HepG2 (cell line): ENCODE data around the gene GNG7. TPM values are rescaled to one million over a fixed set of nuclear protein-coding genes. Genes with fewer than 3 reads are reported as not detected.

Experiments
- ATAC-seq: fragments of 200-7000 bp; cut with Tn5 transposase; 3 replicates; pipeline ENCODE4 v1.9.1; 2020; ENCODE audit warnings: mild to moderate bottlenecking, moderate library complexity
- BruUV-seq: library from RNA; stranded (reverse); fragments of 400-500 nt; replicated peaks from 2 replicates; lab custom pipeline; 2021; lab: Mats Ljungman, UMichigan
- CTCF ChIA-PET: fragments of 300-600 bp; formaldehyde crosslinking; extraction: SDS; loops from one replicate; lab custom pipeline; 2021; ENCODE audit warnings: low total read pairs, inconsistent platforms, low intra/inter-chr PET ratio; lab: Yijun Ruan, JAX
- POLR2A ChIA-PET: fragments of 350-600 bp; sonication (Branson Sonifier 250); formaldehyde crosslinking; loops from one replicate; lab custom pipeline; 2020; ENCODE audit warnings: antibody characterized with exemption, inconsistent platforms; lab: Yijun Ruan, JAX
- DNase-seq: peaks from one replicate; pipeline ENCODE4 v3.0.0-alpha.2; 2015; ENCODE audit warnings: low spot score
- FAIRE-seq: peaks from 3 replicates; lab custom pipeline; 2011; peaks lifted over from hg19 to GRCh38; lab: Jason Lieb, UNC
- H2AFZ ChIP-seq: one replicate; pipeline ENCODE4 v1.6.1; 2011; ENCODE audit warnings: low read length, inconsistent platforms
- H3K27ac ChIP-seq: fragments of 300-600 bp; 3 replicates; pipeline ENCODE4 v1.8.0; 2011; ENCODE audit warnings: mixed run types, mild to moderate bottlenecking, mixed read lengths, low read length, inconsistent platforms; ENCODE audit not compliant: insufficient read depth; ENCODE audit errors: extremely low read length
- H3K27me3 ChIP-seq, 2 experiments: fragments of 200-600 bp in 1 of 2; 2 replicates in 1 of 2; 3 replicates in 1 of 2; pipeline versions ENCODE4 v1.6.0 to v1.8.0; 2011; ENCODE audit warnings: low read length in 2 of 2, mild to moderate bottlenecking in 2 of 2, moderate library complexity in 2 of 2, inconsistent platforms in 1 of 2; ENCODE audit not compliant: insufficient read depth in 2 of 2, control insufficient read depth in 1 of 2
- H3K36me3 ChIP-seq, 2 experiments: fragments of 200-600 bp in 1 of 2; replicated peaks in 1 of 2; 2 replicates in 1 of 2; 3 replicates in 1 of 2; pipeline versions ENCODE4 v1.5.1 to v1.8.0; 2011; ENCODE audit warnings: low read length in 2 of 2, inconsistent platforms in 1 of 2; ENCODE audit not compliant: insufficient read depth in 2 of 2, control insufficient read depth in 1 of 2
- H3K4me1 ChIP-seq: 2 replicates; pipeline ENCODE4 v1.5.1; 2012; ENCODE audit warnings: low read length, inconsistent platforms; ENCODE audit not compliant: insufficient read depth
- H3K4me2 ChIP-seq: 2 replicates; pipeline ENCODE4 v1.6.0; 2011; ENCODE audit warnings: low read depth, low read length, inconsistent platforms
- H3K4me3 ChIP-seq, 3 experiments: fragments of 200-600 bp in 1 of 3; sonication (generic), shearing (Covaris generic) in 1 of 3; replicated peaks in 1 of 3; 2 replicates each; pipeline ENCODE4 v1.5.1; 2011 to 2016; ENCODE audit warnings: low read length in 3 of 3, inconsistent platforms in 2 of 3, low read depth in 2 of 3, mild to moderate bottlenecking in 2 of 3, control low read depth in 1 of 3, mixed read lengths in 1 of 3; ENCODE audit not compliant: insufficient read depth in 1 of 3
- H3K79me2 ChIP-seq: one replicate; pipeline ENCODE4 v1.6.1; 2011; ENCODE audit warnings: low read length, inconsistent platforms; ENCODE audit not compliant: insufficient read depth
- H3K9ac ChIP-seq: 2 replicates; pipeline ENCODE4 v1.6.0; 2011; ENCODE audit warnings: mild to moderate bottlenecking, low read depth, low read length, inconsistent platforms; ENCODE audit not compliant: insufficient read depth
- H3K9me3 ChIP-seq: 2 replicates; pipeline ENCODE4 v1.5.1; 2012; ENCODE audit warnings: mild to moderate bottlenecking, low read length
- H4K20me1 ChIP-seq: 2 replicates; pipeline ENCODE4 v1.6.0; 2011; ENCODE audit warnings: inconsistent platforms, mild to moderate bottlenecking, low read length, moderate library complexity; ENCODE audit not compliant: insufficient read depth
- KMT2A ChIP-seq: sonication (generic); formaldehyde crosslinking; IDR thresholded peaks from 2 replicates; pipeline ENCODE4 v1.4.0; 2020; ENCODE audit warnings: missing genetic modification reagents
- LCORL ChIP-seq, 2 experiments: fragments of 450-650 bp in 1 of 2; sonication (generic) in 1 of 2; formaldehyde crosslinking in 1 of 2; IDR thresholded peaks; 2 replicates each; pipeline versions ENCODE4 v1.5.0 to v1.6.1; 2017 to 2020; ENCODE audit warnings: antibody characterized with exemption in 1 of 2, missing genetic modification reagents in 1 of 2
- PCBP1 ChIP-seq: fragments of 200-400 bp; formaldehyde crosslinking; IDR thresholded peaks from 2 replicates; pipeline ENCODE4 v1.6.1; 2017; ENCODE audit warnings: mild to moderate bottlenecking, low read depth, low read length, borderline replicate concordance
- RBFOX2 ChIP-seq: fragments of 200-400 bp; formaldehyde crosslinking; IDR thresholded peaks from 2 replicates; pipeline ENCODE4 v1.6.1; 2017; ENCODE audit warnings: low read depth, mild to moderate bottlenecking, low read length
- ZBTB8A ChIP-seq: sonication (generic); formaldehyde crosslinking; IDR thresholded peaks from 2 replicates; pipeline ENCODE4 v1.4.0; 2020; ENCODE audit warnings: mild to moderate bottlenecking, low read depth, missing genetic modification reagents, borderline replicate concordance
- ZNF264 ChIP-seq: sonication (generic); formaldehyde crosslinking; IDR thresholded peaks from 2 replicates; pipeline ENCODE4 v1.4.0; 2020; ENCODE audit warnings: missing genetic modification reagents
- WGBS: methylation state at CpG from one replicate; pipeline ENCODE4 v1.1.6; 2017; ENCODE audit warnings: low lambda C conversion rate; 5-methylcytosine and 5-hydroxymethylcytosine counted together
- in situ Hi-C: cut with HindIII; loops from 2 replicates; pipeline ENCODE4 v1.10.0; 2017; ENCODE audit warnings: low pct_unique_long_range_greater_than_20kb; ENCODE audit not compliant: extremely low pct_ligation_motif_present
- intact Hi-C: fragments of 100-400 bp; cut with micrococcal nuclease; formaldehyde crosslinking; loops from one replicate; pipeline ENCODE4 v1.10.0; 2022; ENCODE audit not compliant: unreplicated experiment
- polyA plus RNA-seq, 8 experiments: library from polyadenylated mRNA; depleted of rRNA in 3 of 8; stranded (reverse) in 7 of 8; unstranded in 1 of 8; fragments of >200 nt; fragmentation: Illumina TruSeq in 4 of 8; extraction: Trizol in 4 of 8; gene quantifications; 2 replicates each; pipeline versions ENCODE4 v1.2.1 to v1.2.3, GENCODE V29; 2011 to 2016; ENCODE audit warnings: low read depth in 4 of 8, missing spikeins in 1 of 8, mixed read lengths in 1 of 8; ENCODE audit not compliant: insufficient read depth in 1 of 8
- total RNA-seq, 5 experiments: library from RNA; depleted of rRNA; stranded (reverse); fragments of >200 nt; fragmentation: Illumina TruSeq; extraction: Trizol; gene quantifications; 2 replicates each; pipeline ENCODE4 v1.2.3, GENCODE V29; 2016; ENCODE audit warnings: low read depth in 1 of 5
- TF ChIP-seq, protein P1 (sequence below): sonication (generic); formaldehyde crosslinking; IDR thresholded peaks from 2 replicates; pipeline ENCODE4 v1.9.0; 2022; ENCODE audit warnings: missing genetic modification reagents, mild to moderate bottlenecking, borderline replicate concordance

GNG7 gene
- total and polyA plus RNA-seq, 2 of the 13 experiments (the other 11 are each of a cell fraction or from before 2014, with no cell fraction given) = 1.4 to 3.3 TPM

DNA sequence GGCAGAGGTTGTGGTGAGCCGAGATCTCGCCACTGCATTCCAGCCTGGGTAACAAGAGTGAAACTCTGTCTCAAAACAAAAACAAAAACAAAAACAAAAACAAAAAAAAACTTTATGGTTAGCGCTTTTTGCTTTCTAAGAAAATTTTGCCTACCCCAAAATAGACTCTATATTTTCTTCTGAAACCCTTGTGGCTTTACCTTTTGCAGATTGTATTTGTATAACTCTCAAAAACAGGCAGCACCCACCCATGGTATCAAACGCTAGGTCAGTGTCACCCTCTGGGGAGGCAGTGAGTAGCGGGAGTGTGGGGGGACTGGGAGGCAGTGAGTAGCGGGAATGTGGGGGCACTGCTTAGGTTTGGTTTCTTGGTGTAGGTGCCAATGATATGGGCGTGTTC is 44.9 kb upstream of the GNG7 start:
- no TSS peak for BruUV-seq
- DNase-seq (no peak), ATAC-seq (no peak), FAIRE-seq (no peak)
- ChIA-PET POLR2A (no interaction called here), CTCF (interaction anchor here (1.3 kb wide), 1 partner anchor 99 kb away, joined by 4 read pairs; no protein-coding TSS in a partner anchor)
- intact Hi-C loops = no loop called here
- Histone ChIP-seq H3K4me2 (no peak overlapping the region), H3K9ac (no peak overlapping the region), H3K4me1 (peaks cover 7% of the 10 kb centered on the region), H4K20me1 (no peaks in the 10 kb centered on the region), H3K4me3 (no peak overlapping the region), H3K27ac (no peak overlapping the region), H3K79me2 (no peaks in the 10 kb centered on the region), H3K36me3 (no peaks in the 10 kb centered on the region), H3K27me3 (no peaks in the 10 kb centered on the region), H2AFZ (no peak overlapping the region), H3K9me3 (no peaks in the 10 kb centered on the region)
- 30% methylated on average over 7 of the region's 7 CpGs for WGBS
- no peak for TF ChIP-seq PCBP1
- TF ChIP-seq RBFOX2 = no peak
- TF ChIP-seq, protein P1, sequence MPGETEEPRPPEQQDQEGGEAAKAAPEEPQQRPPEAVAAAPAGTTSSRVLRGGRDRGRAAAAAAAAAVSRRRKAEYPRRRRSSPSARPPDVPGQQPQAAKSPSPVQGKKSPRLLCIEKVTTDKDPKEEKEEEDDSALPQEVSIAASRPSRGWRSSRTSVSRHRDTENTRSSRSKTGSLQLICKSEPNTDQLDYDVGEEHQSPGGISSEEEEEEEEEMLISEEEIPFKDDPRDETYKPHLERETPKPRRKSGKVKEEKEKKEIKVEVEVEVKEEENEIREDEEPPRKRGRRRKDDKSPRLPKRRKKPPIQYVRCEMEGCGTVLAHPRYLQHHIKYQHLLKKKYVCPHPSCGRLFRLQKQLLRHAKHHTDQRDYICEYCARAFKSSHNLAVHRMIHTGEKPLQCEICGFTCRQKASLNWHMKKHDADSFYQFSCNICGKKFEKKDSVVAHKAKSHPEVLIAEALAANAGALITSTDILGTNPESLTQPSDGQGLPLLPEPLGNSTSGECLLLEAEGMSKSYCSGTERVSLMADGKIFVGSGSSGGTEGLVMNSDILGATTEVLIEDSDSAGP (CRISPR knock-in tag) = no peak
- no peak for TF ChIP-seq LCORL (IDR thresholded peaks at IDR 0.05)
- TF ChIP-seq LCORL (CRISPR knock-in tag; IDR thresholded peaks at IDR 0.05) = no peak
- TF ChIP-seq ZNF264 (CRISPR knock-in tag) = no peak
- no peak for TF ChIP-seq ZBTB8A
- no peak for TF ChIP-seq KMT2A (CRISPR knock-in tag)
- in situ Hi-C loops = no loop called here
